Measurements from ENCODE around the gene HECA.
"Not testable (repeated sequence)": the region's sequence is repeated elsewhere in the genome, so short reads cannot be mapped to it uniquely, and the experiment has no call there.

The HECA gene

DNA sequence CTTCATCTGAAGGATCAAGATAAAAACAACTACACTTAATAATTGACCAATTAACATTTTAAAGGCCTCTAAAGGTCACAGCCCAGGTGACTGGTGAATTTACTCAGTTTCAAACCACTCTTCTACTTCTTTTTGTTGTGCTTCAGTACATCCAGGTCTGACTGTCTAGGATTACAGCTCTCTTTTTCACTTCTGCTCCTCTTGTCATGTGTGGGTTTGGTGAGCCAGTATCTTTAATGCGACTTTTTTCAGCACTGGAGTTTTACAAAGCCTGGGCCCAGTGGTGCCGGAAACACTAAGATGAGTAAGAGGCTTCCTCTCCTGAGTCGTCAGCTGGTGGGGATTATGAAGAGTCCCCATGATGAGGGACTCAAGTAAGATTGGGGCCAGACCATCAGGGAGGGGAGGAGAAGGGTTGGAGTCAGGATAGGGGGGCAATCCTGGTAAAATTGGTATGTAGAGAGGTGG is 27.0 kb downstream of the HECA start:
- no peak for DNase-seq

DNA sequence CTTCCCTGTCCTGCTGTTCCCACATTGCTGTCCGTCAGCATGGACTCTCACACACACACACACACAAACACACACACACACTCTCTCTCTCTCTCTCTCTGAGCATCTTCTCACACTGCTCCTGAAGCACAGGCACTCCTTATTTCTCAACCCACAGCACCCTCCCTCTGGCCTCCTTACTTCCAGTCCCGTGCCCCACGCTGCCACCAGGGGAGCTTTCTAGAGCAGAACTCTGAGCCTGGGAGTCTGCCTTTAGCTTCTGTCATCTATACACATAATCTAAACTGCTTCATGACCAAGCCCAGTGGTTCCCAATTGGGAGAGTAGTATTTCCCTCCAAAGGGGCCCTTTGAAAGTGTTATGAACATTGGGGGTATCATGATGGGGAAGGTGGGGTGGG is 29.1 kb downstream of the HECA start:
- no peak for DNase-seq

DNA sequence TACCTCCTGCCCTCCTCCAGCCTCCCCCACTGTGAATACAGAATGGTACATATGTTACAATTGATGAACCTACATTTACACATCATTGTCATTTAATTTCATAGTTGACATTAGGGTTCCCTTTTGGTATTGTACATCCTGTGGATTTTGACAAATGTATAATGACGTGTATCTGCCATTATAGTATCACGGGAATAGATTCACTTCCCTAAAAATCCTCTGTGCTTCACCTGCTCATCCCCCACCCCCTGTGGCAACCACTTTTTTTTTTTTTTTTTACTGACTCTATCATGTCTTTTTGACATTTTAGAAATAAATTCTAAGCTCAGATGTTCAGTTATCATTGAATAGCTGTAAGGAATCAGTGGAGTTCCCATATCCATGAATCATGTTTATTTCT is 30.4 kb downstream of the HECA start:
- no peak for DNase-seq

DNA sequence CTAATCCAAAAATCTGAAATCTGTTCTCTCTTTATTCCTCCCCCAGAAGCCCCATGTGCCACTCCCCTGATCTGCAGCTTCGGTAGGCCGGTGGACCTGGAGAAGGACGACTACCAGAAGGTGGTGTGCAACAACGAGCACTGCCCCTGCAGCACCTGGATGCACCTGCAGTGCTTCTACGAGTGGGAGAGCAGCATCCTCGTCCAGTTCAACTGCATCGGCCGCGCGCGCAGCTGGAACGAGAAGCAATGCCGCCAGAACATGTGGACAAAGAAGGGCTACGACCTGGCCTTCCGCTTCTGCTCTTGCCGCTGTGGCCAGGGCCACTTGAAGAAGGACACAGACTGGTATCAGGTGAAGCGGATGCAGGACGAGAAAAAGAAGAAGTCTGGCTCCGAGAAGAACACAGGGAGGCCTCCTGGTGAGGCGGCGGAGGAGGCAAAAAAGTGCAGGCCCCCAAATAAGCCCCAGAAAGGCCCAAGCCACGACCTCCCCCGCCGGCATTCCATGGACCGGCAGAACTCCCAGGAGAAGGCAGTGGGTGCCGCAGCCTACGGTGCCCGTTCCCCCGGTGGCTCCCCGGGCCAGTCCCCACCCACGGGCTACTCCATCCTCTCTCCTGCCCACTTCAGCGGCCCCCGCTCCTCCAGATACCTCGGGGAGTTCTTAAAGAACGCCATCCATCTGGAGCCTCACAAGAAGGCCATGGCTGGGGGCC is 31.5 kb downstream of the HECA start:
- no peak for DNase-seq

DNA sequence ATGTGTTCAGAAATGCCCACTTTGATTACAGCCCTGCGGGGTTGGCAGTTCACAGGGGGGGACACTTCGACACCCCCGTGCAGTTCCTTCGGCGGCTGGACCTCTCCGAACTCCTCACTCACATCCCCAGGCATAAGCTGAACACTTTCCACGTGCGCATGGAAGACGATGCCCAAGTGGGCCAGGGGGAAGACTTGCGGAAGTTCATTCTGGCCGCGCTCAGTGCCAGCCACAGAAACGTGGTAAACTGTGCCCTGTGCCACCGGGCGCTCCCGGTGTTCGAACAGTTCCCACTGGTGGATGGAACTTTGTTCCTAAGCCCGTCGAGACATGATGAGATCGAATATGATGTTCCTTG is 32.1 kb downstream of the HECA start:
- no peak for DNase-seq

DNA sequence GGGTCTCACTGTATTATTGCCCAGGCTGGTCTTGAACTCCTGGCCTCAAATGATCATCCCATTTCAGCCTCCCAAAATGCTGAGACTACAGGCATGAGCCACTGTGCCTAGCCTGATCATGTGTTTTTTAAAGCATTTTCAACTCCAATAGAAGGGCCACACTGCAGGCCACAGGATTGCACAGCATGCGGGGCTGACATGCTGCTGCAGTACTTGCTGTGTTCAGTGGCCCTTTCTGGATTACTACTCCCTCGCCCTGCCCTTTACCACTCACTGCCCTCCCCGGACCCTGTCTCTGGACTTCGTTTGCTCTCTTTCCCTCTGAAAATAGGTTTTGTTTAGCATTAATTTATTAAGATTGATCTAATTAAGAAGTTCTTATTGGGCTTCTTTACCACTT is 37.3 kb downstream of the HECA start:
- DNase-seq, result no peak

DNA sequence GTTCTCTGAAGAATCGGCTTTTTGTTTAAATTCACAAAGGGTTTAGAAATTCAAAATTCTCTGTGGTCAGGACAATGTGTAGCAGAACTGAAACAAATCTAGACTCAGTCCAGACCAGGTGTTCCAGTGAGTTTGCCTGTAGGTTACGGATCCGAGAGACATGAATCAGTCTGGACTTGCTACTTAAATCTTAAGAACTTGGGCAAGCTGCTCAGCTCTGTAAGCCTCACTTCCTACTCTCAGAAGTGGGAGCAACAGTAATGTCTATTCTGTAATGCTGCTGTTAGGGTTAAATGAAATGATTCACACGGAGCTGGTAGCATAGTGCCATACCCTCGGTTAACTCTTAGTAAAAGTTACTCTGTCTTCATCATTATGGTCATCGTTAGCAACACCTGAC is 37.7 kb downstream of the HECA start:
- DNase-seq, result no peak

DNA sequence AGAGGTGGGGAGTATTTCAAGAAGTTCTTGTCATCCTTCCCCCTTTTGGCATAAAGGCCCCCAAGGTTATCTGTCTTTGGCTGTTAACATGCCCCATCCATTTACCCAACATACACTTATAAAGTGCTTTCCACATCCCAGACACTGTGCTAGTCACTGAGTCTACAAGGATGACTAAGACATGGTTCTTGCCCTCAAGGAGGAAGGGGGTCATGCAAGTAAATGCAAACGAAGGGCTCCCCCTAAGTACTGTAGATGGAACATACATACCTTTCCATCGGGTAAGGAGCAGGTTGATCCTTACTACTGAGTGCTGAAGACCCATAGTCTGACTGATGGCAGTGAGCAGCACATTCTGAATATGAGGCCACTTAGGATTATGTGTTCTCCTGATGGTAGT is 38.3 kb downstream of the HECA start:
- no peak for DNase-seq

DNA sequence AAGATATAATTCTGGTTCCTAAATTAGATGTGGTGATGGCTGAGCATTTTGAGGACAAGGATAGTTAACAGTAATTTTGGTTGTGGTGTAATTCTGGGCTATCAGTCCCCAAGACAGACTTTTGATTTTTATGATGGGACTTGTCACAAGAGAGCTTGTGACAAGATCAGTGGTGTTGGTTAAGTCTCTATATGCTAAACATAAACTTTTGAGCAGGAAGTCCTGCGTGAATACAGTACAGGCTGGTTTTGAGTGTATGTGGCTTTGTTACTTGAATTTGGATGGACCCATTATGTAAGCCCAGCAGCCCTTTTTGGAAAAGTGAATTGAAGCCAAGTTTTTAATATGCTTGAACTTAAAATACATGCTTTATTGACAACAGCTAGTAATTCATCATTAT is 38.9 kb downstream of the HECA start:
- DNase-seq, result no peak

DNA sequence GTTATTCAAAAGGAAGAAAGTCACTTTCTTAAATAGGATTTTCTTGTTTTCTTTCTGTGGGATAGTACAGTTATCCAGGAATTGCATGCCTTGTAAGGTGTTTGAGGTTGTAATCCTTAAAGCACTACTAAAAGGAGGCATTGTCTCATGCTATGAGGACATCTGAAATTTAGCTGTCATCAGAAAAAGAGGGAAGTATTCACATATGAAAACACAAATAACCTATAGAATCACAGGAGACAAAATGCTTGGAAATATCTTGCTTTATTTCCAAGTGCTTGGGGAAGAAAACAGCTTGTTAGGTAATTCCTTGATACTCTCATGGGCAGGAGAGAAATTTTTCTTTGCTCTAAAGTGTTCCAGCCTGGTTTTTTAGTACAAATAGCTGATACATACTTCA is 40.1 kb downstream of the HECA start:
- no peak for DNase-seq

DNA sequence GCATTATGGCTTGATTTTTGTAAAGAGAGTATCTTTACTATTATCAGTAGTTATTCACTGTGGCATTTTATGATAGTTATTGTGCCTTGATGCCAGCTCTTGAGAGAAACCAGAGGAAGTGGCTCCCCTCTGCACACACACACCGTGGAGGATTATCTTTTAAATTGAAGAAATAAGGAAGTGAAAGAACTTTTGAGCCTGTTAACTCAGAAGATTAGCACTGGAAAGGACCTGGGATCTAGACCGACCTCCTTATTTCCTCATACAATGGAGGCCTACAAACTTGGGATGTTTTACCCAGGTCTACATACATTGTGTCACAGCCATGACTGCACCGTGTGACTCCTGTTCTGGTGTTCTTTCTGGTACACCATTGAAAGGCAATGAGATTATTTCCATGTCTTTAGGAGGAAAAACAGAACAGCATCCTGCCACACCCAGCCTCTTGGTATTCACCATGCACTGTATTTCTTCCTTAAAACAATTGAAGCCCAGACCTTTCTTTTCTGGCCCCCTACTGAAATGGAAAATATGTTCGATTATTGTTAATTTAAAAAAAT is 40.6 kb downstream of the HECA start:
- DNase-seq, result no peak

DNA sequence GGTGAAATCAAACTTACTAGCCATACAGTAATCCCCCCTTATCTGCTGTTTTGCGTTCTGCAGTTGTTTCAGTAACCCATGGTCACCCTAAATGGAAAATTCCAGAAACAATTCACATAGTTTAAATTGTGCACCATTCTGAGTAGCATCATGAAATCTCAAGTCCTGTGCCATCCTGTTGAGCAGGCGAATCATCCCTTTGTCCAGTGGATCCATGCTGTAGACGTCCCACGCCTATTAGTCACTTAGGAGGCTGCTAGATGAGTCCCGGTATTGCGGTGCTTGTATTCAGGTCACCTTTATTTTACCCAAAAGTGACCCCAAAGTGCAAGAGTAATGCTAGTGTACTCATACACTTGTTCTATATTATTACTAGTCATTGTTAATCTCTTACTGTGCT is 46.4 kb downstream of the HECA start:
- no peak for DNase-seq

DNA sequence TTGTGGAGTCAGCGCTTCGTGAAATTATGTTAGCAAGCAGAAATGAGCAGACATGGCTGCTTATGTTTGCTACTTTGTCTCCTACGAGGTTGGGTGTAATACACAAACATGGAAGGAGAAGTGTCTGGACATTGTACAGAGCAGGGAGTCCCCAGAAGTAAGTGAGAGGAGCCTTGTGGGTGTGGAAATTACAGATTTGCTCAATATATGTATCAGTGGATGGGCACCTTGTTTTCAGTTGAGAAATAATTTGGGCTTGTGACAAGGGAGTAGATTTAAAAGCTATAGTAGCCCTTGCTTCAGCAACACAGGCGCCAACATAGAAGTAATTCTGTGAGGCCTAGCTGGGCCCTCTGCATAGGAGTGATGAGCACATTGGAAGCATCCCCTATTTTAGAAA is 49.2 kb downstream of the HECA start:
- DNase-seq, result no peak

DNA sequence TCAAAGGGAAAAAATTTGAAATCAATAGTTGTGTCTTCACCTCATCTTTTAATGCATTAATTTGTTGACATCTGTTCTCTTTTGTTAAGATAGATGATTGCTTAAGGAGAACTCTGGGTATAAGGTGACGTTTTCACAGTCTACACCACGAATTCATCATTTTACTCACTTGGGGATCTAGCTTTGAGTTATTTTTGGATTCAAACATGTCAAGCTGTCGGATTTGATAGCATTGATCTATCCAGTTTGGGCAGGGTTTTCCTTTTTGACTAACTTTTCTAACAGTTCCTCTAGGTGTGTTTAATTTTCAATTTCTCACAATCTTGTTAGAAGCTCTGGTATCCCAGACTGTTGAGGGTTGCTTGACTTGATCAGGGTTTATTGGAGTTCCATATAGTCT is 49.6 kb downstream of the HECA start:
- no peak for DNase-seq

DNA sequence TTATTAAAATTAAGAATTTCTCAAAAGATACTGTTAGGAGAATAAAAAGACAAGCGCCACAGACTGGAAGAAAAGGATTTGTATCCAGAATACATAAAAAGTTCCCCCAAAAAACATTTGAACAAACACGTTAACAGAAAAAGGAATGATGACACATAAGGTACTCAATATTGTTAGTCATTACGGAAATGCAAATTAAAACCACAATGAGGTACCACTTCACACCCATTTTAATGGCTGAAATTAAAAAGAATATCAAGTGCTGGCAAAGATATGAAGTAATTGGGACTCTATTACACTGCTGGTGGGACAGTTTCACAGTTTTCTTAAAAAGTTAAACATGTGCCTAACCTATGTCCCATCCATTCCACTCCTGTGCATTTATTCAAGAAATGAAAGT is 51.4 kb downstream of the HECA start:
- DNase-seq, result no peak

DNA sequence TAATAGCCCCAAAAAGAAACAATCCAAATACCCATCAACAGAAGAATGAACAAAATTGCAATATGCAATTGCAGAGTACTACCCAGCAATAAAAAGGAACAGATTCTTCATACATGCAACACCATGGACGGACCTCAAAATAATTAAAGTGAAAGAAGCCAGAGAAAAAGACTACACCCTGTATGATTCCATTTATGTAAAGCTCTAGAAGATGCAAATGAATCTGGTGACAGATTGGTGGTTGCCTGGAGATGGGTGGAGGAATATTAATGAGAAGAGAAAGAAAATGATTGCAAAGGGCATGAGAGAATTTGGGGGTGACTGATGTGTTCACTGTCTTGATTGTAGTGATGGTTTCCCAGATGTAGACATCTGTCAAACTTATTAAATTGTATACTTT is 51.8 kb downstream of the HECA start:
- no peak for DNase-seq

DNA sequence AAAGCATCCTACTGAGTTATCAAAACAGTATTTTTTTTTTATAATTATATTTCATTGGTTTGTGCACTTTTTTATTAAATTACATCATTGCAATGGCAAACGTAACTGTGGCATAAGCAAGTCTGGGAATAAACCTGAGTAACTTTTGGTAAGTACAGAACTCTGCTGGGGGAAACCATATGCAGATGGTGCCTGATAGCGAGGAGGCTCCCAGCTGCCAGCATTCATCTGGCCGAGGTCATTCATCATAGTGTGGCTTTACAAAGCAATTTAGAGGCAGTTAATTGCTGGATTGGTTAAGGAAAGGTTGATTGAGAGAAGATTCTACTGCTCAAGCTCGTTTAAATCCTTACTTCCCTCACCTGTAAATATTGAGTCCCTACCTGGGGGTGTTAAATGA is 52.6 kb downstream of the HECA start:
- DNase-seq, result no peak

DNA sequence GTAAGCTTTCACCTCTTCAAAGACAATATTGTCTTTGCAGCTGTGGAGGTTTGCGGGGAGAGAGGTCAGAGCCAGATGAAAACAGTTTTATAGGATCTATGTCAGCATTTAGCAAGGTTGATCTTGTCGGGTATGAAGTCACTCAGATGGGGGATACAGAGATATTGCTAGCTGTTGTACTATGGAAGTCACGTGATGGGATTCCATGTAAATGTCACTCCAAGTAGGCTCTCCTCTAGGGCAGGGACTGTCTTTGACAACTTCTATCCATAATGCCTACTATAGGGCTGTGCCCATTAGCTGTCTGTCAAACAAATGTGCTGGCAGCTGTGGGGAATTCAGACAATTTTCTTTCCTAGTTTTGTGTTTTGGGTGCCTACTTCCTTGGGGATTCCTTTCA is 54.8 kb downstream of the HECA start:
- DNase-seq, result no peak

DNA sequence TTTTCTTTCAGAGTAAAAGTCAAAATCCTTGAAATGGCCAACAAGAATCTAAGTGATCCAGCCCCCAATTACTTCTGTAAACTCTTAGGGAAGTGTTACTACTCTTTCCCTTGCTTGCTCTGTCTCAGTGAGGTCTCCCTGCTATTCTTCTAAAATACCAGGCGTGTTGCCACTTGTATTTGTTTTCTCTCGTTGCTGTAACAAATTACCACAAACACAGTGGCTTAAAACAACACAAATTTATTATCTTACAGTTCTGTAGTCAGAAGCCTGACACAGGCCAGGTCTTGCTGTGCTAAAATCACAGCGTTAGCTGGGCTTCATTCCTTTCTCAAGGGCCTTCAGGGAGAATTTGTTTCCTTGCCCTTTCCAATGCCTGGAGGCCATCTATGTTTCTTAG is 59.9 kb downstream of the HECA start:
- no peak for DNase-seq

DNA sequence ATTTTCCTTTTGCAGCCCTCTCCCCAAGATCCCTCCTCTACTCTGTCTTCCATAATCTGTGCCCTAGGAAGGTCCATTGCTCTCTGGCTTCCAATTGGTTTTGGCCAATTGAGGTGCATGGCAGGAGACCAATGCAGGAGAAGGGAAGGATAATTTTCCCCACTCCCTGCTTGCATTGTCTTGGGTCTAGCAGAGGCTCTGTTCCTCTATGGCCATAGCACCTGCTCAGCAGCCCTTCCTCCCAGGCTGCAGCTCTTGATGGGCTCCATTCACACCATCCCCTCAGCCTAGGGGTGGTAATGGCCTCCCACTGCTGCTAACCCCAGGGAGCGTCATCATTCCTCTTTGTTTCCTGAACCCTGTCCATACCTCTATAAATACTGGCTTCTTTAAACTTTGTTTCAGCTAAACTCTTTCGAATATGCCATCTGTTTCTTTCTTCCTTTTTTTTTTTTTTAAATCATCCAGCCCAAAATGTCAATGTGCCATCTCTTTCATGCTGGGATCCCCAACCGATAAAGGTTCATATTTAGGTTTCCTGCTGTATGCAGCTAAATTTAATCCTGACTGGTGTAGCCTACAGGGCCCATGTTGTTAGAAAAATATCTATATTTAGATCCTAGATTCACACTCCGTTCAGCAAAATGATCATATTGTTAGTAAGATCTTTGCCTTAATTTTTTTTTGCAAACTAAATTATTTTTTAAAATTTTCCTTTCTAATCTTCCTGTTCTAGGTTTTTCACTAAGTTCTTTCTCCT is 63.8 kb downstream of the HECA start:
- no peak for DNase-seq

DNA sequence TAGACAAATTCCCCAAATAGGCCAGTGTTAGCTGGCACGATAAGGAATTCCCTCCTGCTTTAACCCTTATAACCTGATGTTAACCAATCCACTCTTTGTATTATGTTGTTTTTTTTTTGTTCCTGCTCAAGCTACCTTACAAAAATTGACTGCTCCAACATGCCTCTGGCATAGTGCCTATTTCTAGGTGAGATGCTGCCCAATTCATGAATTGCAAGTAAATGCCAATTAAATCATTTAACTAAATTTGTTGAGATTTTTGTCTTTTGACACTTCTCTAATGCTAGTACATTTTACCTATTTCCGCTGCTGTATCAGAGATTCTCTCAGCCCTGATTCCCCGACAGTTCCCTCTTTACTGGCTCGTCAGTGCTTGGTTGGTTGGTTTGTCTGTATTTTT is 66.5 kb downstream of the HECA start:
- DNase-seq, result no peak

DNA sequence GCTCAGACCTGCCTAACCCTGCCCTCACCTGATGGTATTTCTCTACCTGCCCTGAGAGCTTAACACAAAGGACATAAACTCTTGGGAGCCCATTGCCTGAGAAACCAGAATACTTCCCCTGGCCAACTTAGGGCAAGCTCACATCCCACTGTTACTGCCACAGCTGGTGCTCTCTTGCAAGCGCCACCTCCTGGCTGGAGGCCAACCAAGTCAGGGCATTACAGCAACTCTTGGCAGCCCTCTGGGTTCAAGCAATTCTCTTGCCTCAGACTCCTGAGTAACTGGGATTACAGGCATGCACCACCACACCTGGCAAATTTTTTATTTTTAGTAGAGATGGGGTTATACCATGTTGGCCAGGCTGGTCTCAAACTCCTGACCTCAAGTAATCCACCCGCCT is 70.1 kb downstream of the HECA start:
- DNase-seq, result no peak

DNA sequence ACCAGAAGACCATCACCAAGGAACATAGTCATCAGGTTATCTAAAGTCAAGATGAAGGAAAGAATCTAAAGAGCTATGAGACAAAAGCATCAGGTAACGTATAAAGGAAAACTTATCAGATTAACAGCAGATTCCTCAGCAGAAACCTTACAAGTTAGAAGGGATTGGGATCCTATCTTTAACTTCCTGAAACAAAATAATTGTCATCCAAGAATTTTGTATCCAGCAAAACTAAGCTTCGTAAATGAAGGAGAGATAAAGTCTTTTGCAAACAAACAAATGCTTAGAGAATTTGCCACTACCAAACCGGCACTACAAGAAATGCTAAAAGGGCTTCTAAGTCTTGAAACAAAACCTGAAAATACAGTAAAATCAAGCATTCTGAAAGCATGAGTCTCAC is 71.0 kb downstream of the HECA start:
- no peak for DNase-seq

DNA sequence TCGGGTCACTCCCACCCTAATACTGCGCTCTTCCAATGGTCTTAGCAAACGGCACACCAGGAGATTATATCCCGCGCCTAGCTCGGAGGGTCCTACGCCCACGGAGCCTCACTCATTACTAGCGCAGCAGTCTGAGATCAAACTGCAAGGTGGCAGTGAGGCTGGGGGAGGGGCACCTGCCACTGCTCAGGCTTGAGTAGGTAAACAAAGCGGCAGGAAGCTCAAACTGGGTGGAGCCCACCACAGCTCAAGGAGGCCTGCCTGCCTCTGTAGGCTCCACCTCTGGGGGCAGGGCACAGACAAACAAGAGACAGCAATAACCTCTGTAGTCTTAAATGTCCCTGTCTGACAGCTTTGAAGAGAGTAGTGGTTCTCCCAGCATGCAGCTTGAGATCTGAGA is 75.9 kb downstream of the HECA start:
- DNase-seq, result not testable (repeated sequence)

DNA sequence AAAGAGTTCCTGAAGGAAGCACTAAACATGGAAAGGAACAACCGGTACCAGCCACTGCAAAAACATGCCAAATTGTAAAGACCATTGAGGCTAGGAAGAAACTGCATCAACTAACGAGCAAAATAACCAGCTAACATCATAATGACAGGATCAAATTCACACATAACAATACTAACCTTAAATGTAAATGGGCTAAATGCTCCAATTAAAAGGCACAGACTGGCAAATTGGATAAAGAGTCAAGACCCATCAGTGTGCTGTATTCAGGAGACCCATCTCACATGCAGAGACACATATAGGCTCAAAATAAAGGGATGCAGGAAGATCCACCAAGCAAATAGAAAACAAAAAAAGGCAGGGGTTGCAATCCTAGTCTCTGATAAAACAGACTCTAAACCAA is 77.6 kb downstream of the HECA start:
- DNase-seq, result not testable (repeated sequence)

All from NCI-H187 (cell line).